ENCODE measurements around the gene ABCA1. TPM values are rescaled to one million over a fixed set of nuclear protein-coding genes. Genes with fewer than 3 reads are reported as not detected.

ABCA1 gene
- polyA plus RNA-seq, 1 experiment, result 36.2 TPM

GRCh38 chr9:104745852-104746251 lies 182.1 kb downstream of the ABCA1 start:
- DNase-seq (ENCODE audit: low read depth), result no peak
- CTCF ChIA-PET, result interaction anchor here (1.1 to 1.2 kb wide), 2 partner anchors 669 to 719 kb away, joined by 3 read pairs; no protein-coding TSS in a partner anchor
- no peak overlapping the region for H3K4me3 ChIP-seq (ENCODE audit: low read depth, low read length)
- no peaks in the 10 kb centered on the region for H3K36me3 ChIP-seq (ENCODE audit: control insufficient read depth, insufficient read depth, low read length)
- no peak for TF ChIP-seq CTCF (IDR thresholded peaks at IDR 0.05; ENCODE audit: insufficient read depth, low read depth, low read length)
- POLR2A ChIA-PET, result no interaction called here
- H3K27me3 ChIP-seq (ENCODE audit: control insufficient read depth, insufficient read depth, low read length), result no peaks in the 10 kb centered on the region

- CTCF ChIA-PET, result interaction anchor here (0.7 to 1.4 kb wide), 2 partner anchors 20 to 357 kb away, joined by 3 to 4 read pairs; no protein-coding TSS in a partner anchor
- DNase-seq (ENCODE audit: low read depth), result peak; percentile 19
These were observed 184.5 kb downstream of the ABCA1 start for GRCh38 chr9:104743376-104743985.

GRCh38 chr9:104740621-104741020 lies 187.3 kb downstream of the ABCA1 start:
- no peaks in the 10 kb centered on the region for H3K27me3 ChIP-seq (ENCODE audit: control insufficient read depth, insufficient read depth, low read length)
- no peak overlapping the region for H3K4me3 ChIP-seq (ENCODE audit: low read depth, low read length)
- CTCF ChIA-PET, result no interaction called here
- no peaks in the 10 kb centered on the region for H3K36me3 ChIP-seq (ENCODE audit: control insufficient read depth, insufficient read depth, low read length)
- TF ChIP-seq CTCF (IDR thresholded peaks at IDR 0.05; ENCODE audit: insufficient read depth, low read depth, low read length), result no peak
- POLR2A ChIA-PET, result no interaction called here
- peak; percentile 41 for DNase-seq (ENCODE audit: low read depth)

More at GRCh38 chr9:104743376-104743985, 184.5 kb downstream of the ABCA1 start:
- peak; percentile 62 for TF ChIP-seq CTCF (IDR thresholded peaks at IDR 0.05; ENCODE audit: insufficient read depth, low read depth, low read length)
- Histone ChIP-seq H3K36me3 (ENCODE audit: control insufficient read depth, insufficient read depth, low read length) (no peaks in the 10 kb centered on the region), H3K27me3 (ENCODE audit: control insufficient read depth, insufficient read depth, low read length) (no peaks in the 10 kb centered on the region), H3K4me3 (ENCODE audit: low read depth, low read length) (no peak overlapping the region)
- POLR2A ChIA-PET, result no interaction called here

- ChIA-PET POLR2A (no interaction called here), CTCF (no interaction called here)
- Histone ChIP-seq H3K4me3 (ENCODE audit: low read depth, low read length) (no peak overlapping the region), H3K27me3 (ENCODE audit: control insufficient read depth, insufficient read depth, low read length) (no peaks in the 10 kb centered on the region), H3K36me3 (ENCODE audit: control insufficient read depth, insufficient read depth, low read length) (no peaks in the 10 kb centered on the region)
- no peak for DNase-seq (ENCODE audit: low read depth)
- no peak for TF ChIP-seq CTCF (IDR thresholded peaks at IDR 0.05; ENCODE audit: insufficient read depth, low read depth, low read length)
These were observed 189.5 kb downstream of the ABCA1 start for GRCh38 chr9:104738452-104738851.

Other genes starting within 250 kb of the ABCA1 start
- not detected in 2 replicates for gene OR13D1, start 233.6 kb downstream of the ABCA1 start, polyA plus RNA-seq (2011; rRNA removed)
- gene NIPSNAP3A, start 180.5 kb downstream of the ABCA1 start, polyA plus RNA-seq (2011; rRNA removed), result 40.6 and 62.8 TPM in 2 replicates
- 0.75 and 0.96 TPM in 2 replicates for gene NIPSNAP3B, start 164.0 kb downstream of the ABCA1 start, polyA plus RNA-seq (2011; rRNA removed)

Measured in BJ (cell line).